Pancreas (tissue), 10 donors: ENCODE data around the gene RGS12. TPM values are rescaled to one million over a fixed set of nuclear protein-coding genes. Genes with fewer than 3 reads are reported as not detected.

Source experiments
- ATAC-seq, 4 donors: fragments of 200-7000 bp; cut with Tn5 transposase; one replicate each; pipeline versions ENCODE4 v1.8.0 to v1.9.1; 2020; ENCODE audit warnings: mild to moderate bottlenecking in 4 of 4, moderate library complexity in 4 of 4
- DNase-seq, 6 donors: peaks; one replicate each; pipeline ENCODE4 v3.0.0-alpha.2; 2020
- FAIRE-seq: peaks from 2 replicates; lab custom pipeline; 2012; peaks lifted over from hg19 to GRCh38; lab: Jason Lieb, UNC
- H3K27ac ChIP-seq, 4 donors: fragments of 200-600 bp; sonication (generic); 1 replicate in 3 of 4; 2 replicates in 1 of 4; pipeline versions ENCODE4 v1.5.0 to v1.8.0; 2020
- H3K27me3 ChIP-seq, 4 donors: fragments of 200-600 bp; one replicate each; pipeline ENCODE4 v1.8.0; 2021
- H3K36me3 ChIP-seq, 3 donors: fragments of 200-600 bp; sonication (generic) in 1 of 3; one replicate each; pipeline versions ENCODE4 v1.5.0 to v1.8.0; 2020 to 2021
- H3K4me1 ChIP-seq, 3 donors: fragments of 200-600 bp; one replicate each; pipeline ENCODE4 v1.8.0; 2021
- H3K4me3 ChIP-seq, 4 donors: fragments of 200-600 bp; sonication (generic) in 2 of 4; one replicate each; pipeline versions ENCODE4 v1.5.0 to v1.8.0; 2020 to 2021
- H3K9me3 ChIP-seq, 4 donors: fragments of 200-600 bp; one replicate each; pipeline ENCODE4 v1.8.0; 2021
- WGBS, 2 donors: extraction: QIAGEN DNeasy Blood & Tissue Kit; methylation state at CpG; one replicate each; pipeline ENCODE4 v1.1.7; 2013; 5-methylcytosine and 5-hydroxymethylcytosine counted together
- intact Hi-C, 3 donors: fragments of 100-400 bp; cut with DNase I; formaldehyde crosslinking; loops; one replicate each; pipeline versions ENCODE4 v1.11.1 to v1.14.2; 2022
- polyA plus RNA-seq, 2 donors: library from polyadenylated mRNA; stranded (reverse); fragments of 200-250 nt; gene quantifications; one replicate each; pipeline ENCODE4 v1.2.3, GENCODE V29; 2013
- total RNA-seq, 6 donors: library from RNA; stranded (reverse); fragmentation: NEBNext Ultra II Directional in 4 of 6; extraction: Animal tissue kit (Norgen Biotek cat#: 25700) in 4 of 6; gene quantifications; one replicate each; pipeline versions ENCODE4 v1.2.1 to v1.2.4, GENCODE V29; 2021 to 2023
- TF ChIP-seq, protein P1 (sequence below), 4 donors: fragments of 200-600 bp; sonication (generic) in 3 of 4; IDR thresholded peaks; one replicate each; pipeline versions ENCODE4 v1.5.0 to v1.8.0; 2021; ENCODE audit warnings: antibody characterized with exemption in 4 of 4
- donor health status: healthy with polysubstance abuse.
- donor health status: DM: no; HTN: no; CAD: no; lungs with moderate emphysema.
- donor health status: DM: no; HTN: no; CAD: no.
- donor health status: control.
- donor health status: control.
- donor health status: Bipolar disorder and iron deficiency.
- donor health status: DM: yes; HTN: yes; CAD: no.
- donor health status: DM: no; HTN: no; CAD: no.
- donor health status: DM: no; HTN: no; CAD: no.
- donor health status: DM: yes; HTN: yes; CAD: no.

Gene RGS12
- total and polyA plus RNA-seq, 8 donors: 4.6 to 21.6 (median 10.4) TPM

DNA sequence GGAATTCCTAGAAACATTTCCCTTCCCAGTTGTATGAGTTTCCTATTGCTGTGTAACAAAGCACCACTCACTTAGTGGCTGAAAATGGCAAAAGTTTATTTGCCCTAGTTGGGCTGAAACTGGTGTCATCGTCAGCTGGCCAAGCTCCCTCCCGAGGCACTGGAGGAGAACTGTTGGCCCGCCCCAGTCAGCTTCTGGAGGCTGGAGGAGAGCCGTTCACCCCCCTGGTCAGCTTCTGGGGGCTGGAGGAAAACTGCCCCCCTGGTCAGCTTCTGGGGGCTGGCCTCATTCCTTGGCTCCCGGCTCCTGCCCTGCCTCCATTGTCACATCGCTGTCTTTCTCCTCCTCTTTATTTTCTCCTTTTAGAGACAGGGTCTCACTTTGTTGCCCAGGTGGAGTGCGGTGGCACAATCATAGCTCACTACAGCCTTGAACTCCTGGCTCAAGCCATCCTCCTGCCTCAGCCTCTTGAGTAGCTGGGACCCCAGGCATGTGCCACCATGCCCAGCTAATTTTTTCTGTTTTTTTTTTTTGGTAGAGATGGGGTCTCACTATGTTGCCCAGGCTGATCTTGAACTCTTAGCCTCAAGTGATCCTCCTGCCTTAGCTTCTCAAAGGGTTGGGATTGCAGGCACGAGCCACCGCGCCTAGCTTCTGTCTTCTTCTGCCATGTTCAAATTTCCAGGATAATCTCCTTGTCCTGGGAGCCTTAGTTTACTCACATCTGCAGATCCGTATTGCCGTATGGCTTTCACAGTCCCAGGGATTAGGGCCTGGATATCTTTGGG, 3.2 kb downstream of the RGS12 start:
- no peak overlapping the region for H3K27ac ChIP-seq
- TF ChIP-seq, protein P1, sequence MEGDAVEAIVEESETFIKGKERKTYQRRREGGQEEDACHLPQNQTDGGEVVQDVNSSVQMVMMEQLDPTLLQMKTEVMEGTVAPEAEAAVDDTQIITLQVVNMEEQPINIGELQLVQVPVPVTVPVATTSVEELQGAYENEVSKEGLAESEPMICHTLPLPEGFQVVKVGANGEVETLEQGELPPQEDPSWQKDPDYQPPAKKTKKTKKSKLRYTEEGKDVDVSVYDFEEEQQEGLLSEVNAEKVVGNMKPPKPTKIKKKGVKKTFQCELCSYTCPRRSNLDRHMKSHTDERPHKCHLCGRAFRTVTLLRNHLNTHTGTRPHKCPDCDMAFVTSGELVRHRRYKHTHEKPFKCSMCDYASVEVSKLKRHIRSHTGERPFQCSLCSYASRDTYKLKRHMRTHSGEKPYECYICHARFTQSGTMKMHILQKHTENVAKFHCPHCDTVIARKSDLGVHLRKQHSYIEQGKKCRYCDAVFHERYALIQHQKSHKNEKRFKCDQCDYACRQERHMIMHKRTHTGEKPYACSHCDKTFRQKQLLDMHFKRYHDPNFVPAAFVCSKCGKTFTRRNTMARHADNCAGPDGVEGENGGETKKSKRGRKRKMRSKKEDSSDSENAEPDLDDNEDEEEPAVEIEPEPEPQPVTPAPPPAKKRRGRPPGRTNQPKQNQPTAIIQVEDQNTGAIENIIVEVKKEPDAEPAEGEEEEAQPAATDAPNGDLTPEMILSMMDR (IDR thresholded peaks at IDR 0.05): no peak
- 90 to 97% methylated on average over 12 of the region's 12 CpGs for WGBS, 2 donors
- no peak for FAIRE-seq
- H3K4me3 ChIP-seq: no peak overlapping the region
- no peaks in the 10 kb centered on the region for H3K36me3 ChIP-seq
- no peaks in the 10 kb centered on the region for H3K9me3 ChIP-seq
- H3K4me1 ChIP-seq: peaks cover 5% of the 10 kb centered on the region in 3 donors
- no peak for ATAC-seq
- intact Hi-C loops: no loop called here
- no peaks in the 10 kb centered on the region for H3K27me3 ChIP-seq
- DNase-seq: no peak

DNA sequence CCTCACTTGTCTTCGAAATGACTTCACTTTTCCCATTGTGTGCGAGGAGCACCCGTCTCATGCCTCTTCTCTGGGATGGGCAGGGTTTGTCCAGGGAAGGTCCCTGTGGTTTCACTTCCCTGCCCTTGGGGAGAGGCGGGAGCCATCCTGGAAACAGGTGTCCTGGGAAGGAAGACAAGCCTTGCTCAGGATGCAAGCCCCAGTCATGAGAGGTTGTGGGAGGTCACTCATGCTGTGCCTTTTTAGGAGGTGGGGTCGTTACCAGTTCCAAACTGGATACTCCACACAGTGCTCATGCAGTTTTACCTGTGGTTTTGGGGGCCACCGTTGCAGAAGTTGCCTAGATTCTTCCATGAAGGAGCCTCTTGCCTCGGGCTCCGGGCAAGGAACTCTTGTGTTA, 3.8 kb downstream of the RGS12 start:
- no peak for DNase-seq
- WGBS, 2 donors: 91 to 94% methylated on average over 8 of the region's 8 CpGs
- ATAC-seq: no peak
- H3K4me1 ChIP-seq: no peaks in the 10 kb centered on the region
- no peaks in the 10 kb centered on the region for H3K36me3 ChIP-seq
- no peak for FAIRE-seq
- no peak overlapping the region for H3K27ac ChIP-seq
- H3K9me3 ChIP-seq: no peaks in the 10 kb centered on the region
- H3K27me3 ChIP-seq: no peaks in the 10 kb centered on the region
- no peak overlapping the region for H3K4me3 ChIP-seq
- intact Hi-C loops: no loop called here
- TF ChIP-seq, protein P1 (IDR thresholded peaks at IDR 0.05): no peak

DNA sequence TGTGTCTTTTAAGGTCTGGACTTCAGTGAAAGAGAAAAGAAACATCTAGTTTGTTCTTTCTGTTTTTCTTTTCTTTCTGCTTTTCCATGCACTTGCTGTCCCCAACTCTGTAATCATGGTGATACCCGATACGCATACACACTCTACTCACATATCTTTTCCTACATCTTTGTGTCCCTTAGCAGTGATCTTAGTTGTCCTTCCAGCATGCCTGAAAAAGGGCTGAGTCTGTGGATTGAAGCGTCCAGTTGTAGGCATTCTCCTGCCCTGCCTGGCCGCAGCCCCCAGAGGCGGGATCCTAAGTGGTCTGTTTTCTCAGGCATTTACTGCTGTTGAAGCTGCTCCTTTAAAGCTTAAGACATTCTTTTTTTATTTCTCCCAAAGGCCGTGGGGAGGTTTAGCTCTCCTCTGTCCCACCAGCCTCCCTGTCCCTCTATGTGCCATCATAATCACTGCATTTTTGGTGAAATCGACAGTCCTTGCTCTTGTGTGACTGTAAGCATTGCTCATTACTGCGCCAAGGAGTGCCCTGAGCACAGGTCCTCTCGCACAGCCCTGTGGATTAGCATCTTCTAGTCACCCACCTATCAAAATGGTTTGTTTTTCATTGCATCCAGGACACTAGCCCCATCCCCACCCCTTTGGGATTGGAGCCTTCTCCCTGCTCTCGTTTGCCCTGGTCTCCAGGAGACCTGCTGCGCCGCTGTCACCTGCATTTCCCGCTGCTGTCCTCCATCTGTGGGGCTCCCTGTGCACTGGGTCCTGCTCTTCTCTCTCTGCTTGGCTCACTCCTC, 4.4 kb downstream of the RGS12 start:
- Histone ChIP-seq H3K27me3 (no peaks in the 10 kb centered on the region), H3K4me1 (peaks cover 0 to 4% (median 0%) of the 10 kb centered on the region in 3 donors), H3K36me3 (no peaks in the 10 kb centered on the region), H3K27ac (no peak overlapping the region), H3K9me3 (no peaks in the 10 kb centered on the region), H3K4me3 (no peak overlapping the region)
- WGBS, 2 donors: 93 to 94% methylated on average over 13 of the region's 13 CpGs
- no peak for ATAC-seq
- DNase-seq: no peak
- intact Hi-C loops: no loop called here
- FAIRE-seq: no peak
- TF ChIP-seq, protein P1 (IDR thresholded peaks at IDR 0.05): no peak

GRCh38 chr4:3299122-3299975, 6.5 kb downstream of the RGS12 start:
- no peak for ATAC-seq
- H3K27me3 ChIP-seq: no peaks in the 10 kb centered on the region
- H3K27ac ChIP-seq: no peak overlapping the region
- H3K36me3 ChIP-seq: no peaks in the 10 kb centered on the region
- intact Hi-C loops: no loop called here
- no peak for FAIRE-seq
- H3K4me3 ChIP-seq: no peak overlapping the region
- TF ChIP-seq, protein P1 (IDR thresholded peaks at IDR 0.05): no peak
- no peaks in the 10 kb centered on the region for H3K9me3 ChIP-seq
- H3K4me1 ChIP-seq: peaks cover 0 to 5% (median 0%) of the 10 kb centered on the region in 3 donors
- WGBS, 2 donors: 81 to 82% methylated on average over 9 of the region's 9 CpGs
- peak in 1 of 6 donors; percentile 1 for DNase-seq
